Measurements from ENCODE around the gene ATP1A1. TPM values are rescaled to one million over a fixed set of nuclear protein-coding genes. Genes with fewer than 3 reads are reported as not detected.

The ATP1A1 gene
- total and polyA plus RNA-seq, 7 donors = 66.1 to 440 (median 230) TPM

DNA sequence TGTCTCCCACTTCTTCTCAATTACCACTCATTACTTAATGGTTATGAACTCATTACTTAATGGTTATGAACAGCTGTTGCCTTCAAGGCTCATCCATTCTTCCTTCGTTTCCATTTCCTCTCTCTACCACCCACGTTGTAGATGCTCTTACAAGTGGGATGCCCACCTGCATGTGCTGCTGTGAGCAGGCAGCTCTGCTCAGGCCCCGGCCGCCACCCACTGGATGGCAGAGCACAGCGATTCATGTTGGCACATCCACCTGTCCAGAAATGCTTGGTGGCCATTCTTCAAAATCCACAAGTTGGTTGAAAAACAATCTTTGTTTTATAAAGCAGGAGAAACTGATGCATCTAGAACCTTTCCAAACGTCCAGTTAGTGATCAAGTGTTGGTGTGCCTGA lies 14.5 kb downstream of the ATP1A1 start:
- WGBS, 3 donors = 88 to 92% (median 88%) methylated on average over 6 of the region's 6 CpGs
- no peak for ATAC-seq
- intact Hi-C loops (cut with DNase I) = no loop called here

DNA sequence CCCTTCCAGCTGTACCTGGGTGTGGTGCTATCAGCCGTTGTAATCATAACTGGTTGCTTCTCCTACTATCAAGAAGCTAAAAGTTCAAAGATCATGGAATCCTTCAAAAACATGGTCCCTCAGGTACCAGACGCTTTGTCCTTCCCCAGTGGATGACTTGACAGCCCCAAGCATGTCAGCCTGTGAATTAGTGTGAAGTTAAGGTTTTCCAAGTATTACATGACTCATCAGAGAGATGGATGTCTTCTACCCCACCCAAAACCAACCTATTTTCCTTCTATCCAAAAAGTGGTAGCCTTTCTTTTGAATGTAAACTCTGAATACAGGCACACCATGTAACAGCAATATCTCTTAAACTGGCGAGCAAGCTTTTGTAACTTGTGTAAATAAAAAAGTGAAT lies 15.1 kb downstream of the ATP1A1 start:
- no peak for ATAC-seq

More for the DNA sequence above, 14.5 kb downstream of the ATP1A1 start:
- Histone ChIP-seq H3K4me3 (no peak overlapping the region), H3K4me1 (peaks cover 5% of the 10 kb centered on the region), H3K9me3 (no peaks in the 10 kb centered on the region), H3K27ac (no peak overlapping the region), H3K36me3 (ENCODE audit: insufficient read depth in 1 of 2, low read depth in 1 of 2) (peaks cover 33 to 90% of the 10 kb centered on the region in 2 donors), H3K27me3 (ENCODE audit: insufficient read depth in 3 of 3, low read length in 2 of 3) (no peaks in the 10 kb centered on the region)
- TF ChIP-seq, protein P1, sequence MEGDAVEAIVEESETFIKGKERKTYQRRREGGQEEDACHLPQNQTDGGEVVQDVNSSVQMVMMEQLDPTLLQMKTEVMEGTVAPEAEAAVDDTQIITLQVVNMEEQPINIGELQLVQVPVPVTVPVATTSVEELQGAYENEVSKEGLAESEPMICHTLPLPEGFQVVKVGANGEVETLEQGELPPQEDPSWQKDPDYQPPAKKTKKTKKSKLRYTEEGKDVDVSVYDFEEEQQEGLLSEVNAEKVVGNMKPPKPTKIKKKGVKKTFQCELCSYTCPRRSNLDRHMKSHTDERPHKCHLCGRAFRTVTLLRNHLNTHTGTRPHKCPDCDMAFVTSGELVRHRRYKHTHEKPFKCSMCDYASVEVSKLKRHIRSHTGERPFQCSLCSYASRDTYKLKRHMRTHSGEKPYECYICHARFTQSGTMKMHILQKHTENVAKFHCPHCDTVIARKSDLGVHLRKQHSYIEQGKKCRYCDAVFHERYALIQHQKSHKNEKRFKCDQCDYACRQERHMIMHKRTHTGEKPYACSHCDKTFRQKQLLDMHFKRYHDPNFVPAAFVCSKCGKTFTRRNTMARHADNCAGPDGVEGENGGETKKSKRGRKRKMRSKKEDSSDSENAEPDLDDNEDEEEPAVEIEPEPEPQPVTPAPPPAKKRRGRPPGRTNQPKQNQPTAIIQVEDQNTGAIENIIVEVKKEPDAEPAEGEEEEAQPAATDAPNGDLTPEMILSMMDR (IDR thresholded peaks at IDR 0.05) = no peak
- DNase-seq = no peak

DNA sequence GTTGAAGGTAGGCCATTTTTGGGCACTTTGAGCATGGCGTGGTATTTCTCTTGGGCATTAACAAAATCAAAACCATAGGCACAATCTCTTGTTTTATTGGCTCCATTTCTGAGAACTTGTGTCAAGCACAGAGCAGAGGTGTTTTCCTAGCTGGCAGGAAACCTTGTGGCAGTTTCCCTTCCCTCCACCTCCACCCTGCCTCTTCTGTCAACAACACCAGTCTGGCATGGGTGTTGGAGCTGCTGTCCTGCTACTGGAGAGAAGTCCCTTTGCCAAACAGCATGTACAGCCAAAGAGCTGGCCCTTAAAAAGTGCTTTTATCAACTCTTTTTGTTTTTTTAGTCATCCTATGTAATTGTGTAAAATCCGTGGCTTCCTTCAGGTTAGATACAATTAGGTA lies 16.0 kb downstream of the ATP1A1 start:
- intact Hi-C loops (cut with DNase I) = no loop called here
- no peak overlapping the region for H3K27ac ChIP-seq
- no peak for ATAC-seq

More for the DNA sequence above, 15.1 kb downstream of the ATP1A1 start:
- 92 to 96% (median 93%) methylated on average over 3 of the region's 3 CpGs for WGBS, 3 donors
- peaks cover 39 to 96% of the 10 kb centered on the region in 2 donors for H3K36me3 ChIP-seq (ENCODE audit: insufficient read depth in 1 of 2, low read depth in 1 of 2)
- no peaks in the 10 kb centered on the region for H3K27me3 ChIP-seq (ENCODE audit: insufficient read depth in 3 of 3, low read length in 2 of 3)
- DNase-seq = no peak
- intact Hi-C loops (cut with DNase I) = no loop called here
- TF ChIP-seq, protein P1 (IDR thresholded peaks at IDR 0.05) = no peak
- no peaks in the 10 kb centered on the region for H3K9me3 ChIP-seq
- no peaks in the 10 kb centered on the region for H3K4me1 ChIP-seq
- H3K27ac ChIP-seq = no peak overlapping the region
- H3K4me3 ChIP-seq = no peak overlapping the region

DNA sequence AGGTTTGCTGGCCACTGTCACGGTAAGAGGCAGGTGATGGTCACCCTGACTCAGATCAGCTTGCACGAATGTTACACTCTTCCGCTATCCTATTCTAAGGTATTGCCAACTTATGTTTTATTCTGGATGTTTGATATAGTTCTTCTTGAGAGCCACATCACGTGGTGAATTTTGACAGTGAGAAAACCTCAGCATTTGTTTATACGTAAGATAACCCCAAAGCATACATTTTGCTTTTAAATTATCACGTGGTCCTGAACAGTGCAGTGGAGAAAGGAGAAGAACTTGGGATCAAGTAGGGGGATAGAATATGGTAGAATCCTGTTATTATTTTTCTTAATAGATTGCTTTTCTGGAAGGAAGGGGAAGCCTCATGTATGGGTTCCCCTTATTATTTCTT lies 16.6 kb downstream of the ATP1A1 start:
- no peak for DNase-seq
- intact Hi-C loops (cut with DNase I) = no loop called here
- H3K4me1 ChIP-seq = no peaks in the 10 kb centered on the region
- H3K27me3 ChIP-seq (ENCODE audit: insufficient read depth in 3 of 3, low read length in 2 of 3) = no peaks in the 10 kb centered on the region
- H3K4me3 ChIP-seq = no peak overlapping the region
- WGBS, 3 donors = 87 to 94% (median 89%) methylated on average over 6 of the region's 6 CpGs
- no peaks in the 10 kb centered on the region for H3K9me3 ChIP-seq
- H3K27ac ChIP-seq = no peak overlapping the region
- peak in 2 of 4 donors; percentile 19 to 34 for ATAC-seq
- peaks cover 40 to 100% of the 10 kb centered on the region in 2 donors for H3K36me3 ChIP-seq (ENCODE audit: insufficient read depth in 1 of 2, low read depth in 1 of 2)
- TF ChIP-seq, protein P1 (IDR thresholded peaks at IDR 0.05) = no peak

More for the DNA sequence above, 16.0 kb downstream of the ATP1A1 start:
- no peaks in the 10 kb centered on the region for H3K9me3 ChIP-seq
- WGBS, 3 donors = 97 to 98% (median 98%) methylated on average over 2 of the region's 2 CpGs
- TF ChIP-seq, protein P1 (IDR thresholded peaks at IDR 0.05) = no peak
- no peak overlapping the region for H3K4me3 ChIP-seq
- peaks cover 40 to 100% of the 10 kb centered on the region in 2 donors for H3K36me3 ChIP-seq (ENCODE audit: insufficient read depth in 1 of 2, low read depth in 1 of 2)
- DNase-seq = no peak
- H3K27me3 ChIP-seq (ENCODE audit: insufficient read depth in 3 of 3, low read length in 2 of 3) = no peaks in the 10 kb centered on the region
- H3K4me1 ChIP-seq = no peaks in the 10 kb centered on the region

DNA sequence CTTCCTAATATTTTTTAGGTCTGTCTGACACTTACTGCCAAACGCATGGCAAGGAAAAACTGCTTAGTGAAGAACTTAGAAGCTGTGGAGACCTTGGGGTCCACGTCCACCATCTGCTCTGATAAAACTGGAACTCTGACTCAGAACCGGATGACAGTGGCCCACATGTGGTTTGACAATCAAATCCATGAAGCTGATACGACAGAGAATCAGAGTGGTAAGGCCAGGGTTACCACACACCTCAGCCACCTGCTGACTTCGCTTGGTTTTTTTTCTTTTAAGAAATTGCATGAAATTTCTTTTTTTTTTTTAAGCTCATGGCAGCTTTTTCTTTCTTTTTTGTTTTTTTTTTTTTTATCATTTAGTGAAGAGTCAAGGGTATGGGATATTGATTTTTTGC lies 17.2 kb downstream of the ATP1A1 start:
- Histone ChIP-seq H3K9me3 (no peaks in the 10 kb centered on the region), H3K4me1 (no peaks in the 10 kb centered on the region), H3K4me3 (no peak overlapping the region), H3K36me3 (ENCODE audit: insufficient read depth in 1 of 2, low read depth in 1 of 2) (peaks cover 40 to 100% of the 10 kb centered on the region in 2 donors), H3K27ac (no peak overlapping the region), H3K27me3 (ENCODE audit: insufficient read depth in 3 of 3, low read length in 2 of 3) (no peaks in the 10 kb centered on the region)
- intact Hi-C loops (cut with DNase I) = no loop called here
- 73 to 80% (median 74%) methylated on average over 5 of the region's 5 CpGs for WGBS, 3 donors
- DNase-seq (no peak), ATAC-seq (peak; percentile 75 to 87 (median 82))
- TF ChIP-seq, protein P1 (IDR thresholded peaks at IDR 0.05) = no peak

Measured in psoas muscle (tissue), 8 donors.